ENCODE measurements around the gene CACNA2D2. TPM values are rescaled to one million over a fixed set of nuclear protein-coding genes. Genes with fewer than 3 reads are reported as not detected.

Gene CACNA2D2
- total RNA-seq, 1 experiment from 2014 or later, result 0.59 TPM

DNA sequence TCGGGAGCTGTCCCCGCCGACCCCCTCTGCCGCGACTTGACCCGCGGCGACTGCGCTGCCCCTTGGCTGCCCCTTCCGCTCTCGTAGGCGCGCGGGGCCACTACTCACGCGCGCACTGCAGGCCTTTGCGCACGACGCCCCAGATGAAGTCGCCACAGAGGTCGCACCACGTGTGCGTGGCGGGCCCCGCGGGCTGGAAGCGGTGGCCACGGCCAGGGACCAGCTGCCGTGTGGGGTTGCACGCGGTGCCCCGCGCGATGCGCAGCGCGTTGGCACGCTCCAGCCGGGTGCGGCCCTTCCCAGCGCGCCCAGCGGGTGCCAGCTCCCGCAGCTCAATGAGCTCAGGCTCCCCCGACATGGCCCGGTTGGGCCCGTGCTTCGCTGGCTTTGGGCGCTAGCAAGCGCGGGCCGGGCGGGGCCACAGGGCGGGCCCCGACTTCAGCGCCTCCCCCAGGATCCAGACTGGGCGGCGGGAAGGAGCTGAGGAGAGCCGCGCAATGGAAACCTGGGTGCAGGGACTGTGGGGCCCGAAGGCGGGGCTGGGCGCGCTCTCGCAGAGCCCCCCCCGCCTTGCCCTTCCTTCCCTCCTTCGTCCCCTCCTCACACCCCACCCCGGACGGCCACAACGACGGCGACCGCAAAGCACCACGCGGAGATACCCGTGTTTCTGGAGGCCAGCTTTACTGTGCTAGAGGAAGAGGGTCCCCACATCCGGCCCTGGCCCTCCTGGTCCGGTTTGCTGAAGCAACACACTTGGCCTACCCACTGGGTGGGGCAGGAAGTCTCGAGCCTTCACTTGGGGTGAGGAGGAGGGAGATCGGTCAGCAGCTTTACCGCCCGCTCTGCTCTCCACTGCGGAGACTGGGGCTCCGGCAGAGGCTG lies 162.7 kb downstream of the CACNA2D2 start, which contains the start of gene RASSF1:
Gene RASSF1 (minus strand): TSS at position 389 of the 882 bp plus-strand sequence. CDS start 31 bp downstream, at position 358.
- no TSS peak for BruUV-seq (replicated peaks)
- ATAC-seq (no peak; the same call in 1 of the 2 replicates), DNase-seq (ENCODE audit: low read depth, low spot score) (no peak)
- ChIA-PET POLR2A (interaction anchor here (0.6 kb wide), 1 partner anchor 28 kb away, joined by 3 read pairs; no protein-coding TSS in a partner anchor), CTCF (no interaction called here)
- no peaks in the 10 kb centered on the region for H3K9me3 ChIP-seq (ENCODE audit: control insufficient read depth, insufficient read depth, low read depth, low read length)
- in situ Hi-C loops (cut with HindIII; ENCODE audit: low pct_unique_long_range_greater_than_20kb, low sequenced_read_pairs), result no loop called here
- H3K27me3 ChIP-seq (ENCODE audit: control insufficient read depth, insufficient read depth, low read length), result no peaks in the 10 kb centered on the region
- 0 out of 2 replicates have a peak within 1 kb of the TSS, but pooled peaks have one; percentile 26 for H3K27ac ChIP-seq (ENCODE audit: low read length)
- H3K4me3 ChIP-seq (ENCODE audit: low read depth in 2 of 2, low read length in 2 of 2), result peak within 1 kb of the TSS; percentile 28 to 39
- TF ChIP-seq TCF7L2 (IDR thresholded peaks at IDR 0.05; ENCODE audit: low read depth, low read length), result no peak
- no peak for TF ChIP-seq POLR2AphosphoS5 (IDR thresholded peaks at IDR 0.05; ENCODE audit: low read depth, low read length)
- no peak for TF ChIP-seq REST (IDR thresholded peaks at IDR 0.05; ENCODE audit: insufficient read depth in 1 of 2, low read depth in 2 of 2, low read length in 1 of 2)
- no peak for TF ChIP-seq SIN3A (IDR thresholded peaks at IDR 0.05; ENCODE audit: borderline replicate concordance, insufficient read depth, low read depth, low read length)
- TF ChIP-seq, protein P1, sequence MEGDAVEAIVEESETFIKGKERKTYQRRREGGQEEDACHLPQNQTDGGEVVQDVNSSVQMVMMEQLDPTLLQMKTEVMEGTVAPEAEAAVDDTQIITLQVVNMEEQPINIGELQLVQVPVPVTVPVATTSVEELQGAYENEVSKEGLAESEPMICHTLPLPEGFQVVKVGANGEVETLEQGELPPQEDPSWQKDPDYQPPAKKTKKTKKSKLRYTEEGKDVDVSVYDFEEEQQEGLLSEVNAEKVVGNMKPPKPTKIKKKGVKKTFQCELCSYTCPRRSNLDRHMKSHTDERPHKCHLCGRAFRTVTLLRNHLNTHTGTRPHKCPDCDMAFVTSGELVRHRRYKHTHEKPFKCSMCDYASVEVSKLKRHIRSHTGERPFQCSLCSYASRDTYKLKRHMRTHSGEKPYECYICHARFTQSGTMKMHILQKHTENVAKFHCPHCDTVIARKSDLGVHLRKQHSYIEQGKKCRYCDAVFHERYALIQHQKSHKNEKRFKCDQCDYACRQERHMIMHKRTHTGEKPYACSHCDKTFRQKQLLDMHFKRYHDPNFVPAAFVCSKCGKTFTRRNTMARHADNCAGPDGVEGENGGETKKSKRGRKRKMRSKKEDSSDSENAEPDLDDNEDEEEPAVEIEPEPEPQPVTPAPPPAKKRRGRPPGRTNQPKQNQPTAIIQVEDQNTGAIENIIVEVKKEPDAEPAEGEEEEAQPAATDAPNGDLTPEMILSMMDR (IDR thresholded peaks at IDR 0.05), result no peak
- H3K4me1 ChIP-seq (ENCODE audit: control insufficient read depth, insufficient read depth, low read length), result 0 out of 2 replicates have a peak, but pooled peaks cover 6% of the 10 kb centered on the region
- H3K36me3 ChIP-seq (ENCODE audit: control insufficient read depth, insufficient read depth, low read length), result peaks cover 8% of the 10 kb centered on the region; the same call in 1 of the 2 replicates
- intact Hi-C loops (cut with micrococcal nuclease; ENCODE audit: unreplicated experiment), result no loop called here

GRCh38 chr3:50340147-50340447 lies 163.3 kb downstream of the CACNA2D2 start:
- POLR2A ChIA-PET, result interaction anchor here (0.6 kb wide), 1 partner anchor 28 kb away, joined by 3 read pairs; no protein-coding TSS in a partner anchor

More at GRCh38 chr3:50340147-50340447, 163.3 kb downstream of the CACNA2D2 start:
- CTCF ChIA-PET, result no interaction called here
- no peaks in the 10 kb centered on the region for H3K27me3 ChIP-seq (ENCODE audit: control insufficient read depth, insufficient read depth, low read length)
- no peaks in the 10 kb centered on the region for H3K9me3 ChIP-seq (ENCODE audit: control insufficient read depth, insufficient read depth, low read depth, low read length)
- no TSS peak for BruUV-seq (replicated peaks)
- no peak for TF ChIP-seq TCF7L2 (IDR thresholded peaks at IDR 0.05; ENCODE audit: low read depth, low read length)
- TF ChIP-seq POLR2AphosphoS5 (IDR thresholded peaks at IDR 0.05; ENCODE audit: low read depth, low read length), result no peak
- TF ChIP-seq, protein P1 (IDR thresholded peaks at IDR 0.05), result no peak
- in situ Hi-C loops (cut with HindIII; ENCODE audit: low pct_unique_long_range_greater_than_20kb, low sequenced_read_pairs), result no loop called here
- H3K27ac ChIP-seq (ENCODE audit: low read length), result 0 out of 2 replicates have a peak overlapping the region, but pooled peaks have one; percentile 26
- intact Hi-C loops (cut with micrococcal nuclease; ENCODE audit: unreplicated experiment), result no loop called here
- H3K4me3 ChIP-seq (ENCODE audit: low read depth in 2 of 2, low read length in 2 of 2), result peak overlapping the region; percentile 28 to 39
- ATAC-seq (no peak), DNase-seq (ENCODE audit: low read depth, low spot score) (no peak)
- H3K4me1 ChIP-seq (ENCODE audit: control insufficient read depth, insufficient read depth, low read length), result peaks cover 6% of the 10 kb centered on the region; the same call in 1 of the 2 replicates
- H3K36me3 ChIP-seq (ENCODE audit: control insufficient read depth, insufficient read depth, low read length), result peaks cover 8% of the 10 kb centered on the region; the same call in 1 of the 2 replicates
